GM12878 (cell line): ENCODE results near the gene SUGCT. TPM values are rescaled to one million over a fixed set of nuclear protein-coding genes. Genes with fewer than 3 reads are reported as not detected.

Experiments used
- ATAC-seq: fragments of 200-7000 bp; cut with Tn5 transposase; 3 replicates; pipeline ENCODE4 v1.9.1; 2020; ENCODE audit warnings: mild to moderate bottlenecking, moderate library complexity
- BruUV-seq: library from RNA; stranded (reverse); fragments of 400-500 nt; replicated peaks from 2 replicates; lab custom pipeline; 2021; lab: Mats Ljungman, UMichigan
- CTCF ChIA-PET: fragments of 300-600 bp; sonication (Branson Sonifier 250); formaldehyde crosslinking; extraction: SDS; loops from one replicate; lab custom pipeline; 2021; ENCODE audit warnings: inconsistent platforms; lab: Yijun Ruan, JAX
- POLR2A ChIA-PET: fragments of 350-600 bp; formaldehyde crosslinking; extraction: SDS; loops from one replicate; lab custom pipeline; 2021; ENCODE audit warnings: inconsistent platforms; lab: Charles Lee
- RAD21 ChIA-PET: fragments of 300-600 bp; sonication (Branson Sonifier 250); formaldehyde crosslinking; loops from one replicate; lab custom pipeline; 2023; ENCODE audit warnings: antibody characterized with exemption; ENCODE audit not compliant: unreplicated experiment; lab: Charles Lee
- SMC1A ChIA-PET: fragments of 300-600 bp; sonication (Branson Sonifier 250); formaldehyde crosslinking; loops from one replicate; lab custom pipeline; 2023; ENCODE audit not compliant: unreplicated experiment, uncharacterized antibody; lab: Charles Lee
- DNase-seq: peaks from one replicate; pipeline ENCODE4 v3.0.0-alpha.2; 2011; ENCODE audit warnings: low read depth, low spot score
- FAIRE-seq: peaks from 3 replicates; lab custom pipeline; 2011; peaks lifted over from hg19 to GRCh38; lab: Jason Lieb, UNC
- H2AFZ ChIP-seq: 2 replicates; pipeline ENCODE4 v1.6.0; 2011; ENCODE audit warnings: low read depth, low read length, control low read depth; ENCODE audit not compliant: control insufficient read depth
- H3K27ac ChIP-seq: 2 replicates; pipeline ENCODE4 v1.5.1; 2011; ENCODE audit warnings: control low read depth; ENCODE audit not compliant: control insufficient read depth, insufficient read depth
- H3K27me3 ChIP-seq, 2 experiments: replicated peaks in 1 of 2; 2 replicates each; pipeline versions ENCODE4 v1.6.0 to v1.6.1; 2011; ENCODE audit warnings: low read length in 1 of 2; ENCODE audit not compliant: control insufficient read depth in 2 of 2, insufficient read depth in 2 of 2
- H3K36me3 ChIP-seq, 2 experiments: 2 replicates each; pipeline ENCODE4 v1.5.1; 2011; ENCODE audit warnings: low read length in 1 of 2; ENCODE audit not compliant: control insufficient read depth in 2 of 2, insufficient read depth in 2 of 2
- H3K4me1 ChIP-seq: 2 replicates; pipeline ENCODE4 v1.6.1; 2011; ENCODE audit warnings: mild to moderate bottlenecking, low read length, moderate library complexity, mixed read lengths; ENCODE audit not compliant: control insufficient read depth, insufficient read depth
- H3K4me2 ChIP-seq: 2 replicates; pipeline ENCODE4 v1.6.0; 2011; ENCODE audit warnings: control low read depth; ENCODE audit not compliant: control insufficient read depth, insufficient read depth
- H3K4me3 ChIP-seq: fragments of 200-600 bp; sonication (generic); 2 replicates; pipeline ENCODE4 v1.5.1; 2016
- H3K79me2 ChIP-seq: 2 replicates; pipeline ENCODE4 v1.6.0; 2011; ENCODE audit warnings: low read length; ENCODE audit not compliant: control insufficient read depth, insufficient read depth
- H3K9ac ChIP-seq: 2 replicates; pipeline ENCODE4 v1.8.0; 2011; ENCODE audit warnings: low read length, control low read depth, mixed read lengths; ENCODE audit not compliant: control insufficient read depth, insufficient read depth
- H3K9me3 ChIP-seq: replicated peaks from 3 replicates; pipeline ENCODE4 v1.5.1; 2011; ENCODE audit warnings: mild to moderate bottlenecking, low read length; ENCODE audit not compliant: control insufficient read depth, insufficient read depth
- H4K20me1 ChIP-seq: 2 replicates; pipeline ENCODE4 v1.6.0; 2011; ENCODE audit not compliant: control insufficient read depth, insufficient read depth
- CHD2 ChIP-seq: IDR thresholded peaks from 2 replicates; pipeline ENCODE4 v1.6.1; 2011; ENCODE audit warnings: low read depth, low read length, improper control_type of control experiment, borderline replicate concordance
- MEF2A ChIP-seq: IDR thresholded peaks from 2 replicates; pipeline ENCODE4 v1.6.1; 2011; ENCODE audit warnings: low read depth, mild to moderate bottlenecking, low read length, moderate library complexity; ENCODE audit not compliant: insufficient read depth
- NFIC ChIP-seq: IDR thresholded peaks from 2 replicates; pipeline ENCODE4 v1.6.1; 2012; ENCODE audit warnings: low read depth, mild to moderate bottlenecking, inconsistent platforms, low read length, moderate library complexity
- NR2C2 ChIP-seq: IDR thresholded peaks from 2 replicates; pipeline ENCODE4 v1.6.1; 2011; ENCODE audit warnings: borderline replicate concordance, low read depth; ENCODE audit not compliant: control insufficient read depth, insufficient read length
- RAD51 ChIP-seq: fragments of 450-650 bp; IDR thresholded peaks from 2 replicates; pipeline ENCODE4 v1.6.1; 2016; ENCODE audit warnings: moderate library complexity, mild to moderate bottlenecking, inconsistent platforms
- SRF ChIP-seq, 2 experiments: IDR thresholded peaks; 2 replicates each; pipeline ENCODE4 v1.6.1; 2011; ENCODE audit warnings: low read depth in 2 of 2, low read length in 2 of 2, mild to moderate bottlenecking in 1 of 2, moderate library complexity in 1 of 2
- WGBS: methylation state at CpG from one replicate; pipeline ENCODE4 v1.1.6; 2016; ENCODE audit warnings: low lambda C conversion rate; ENCODE audit not compliant: insufficient replicate concordance, insufficient coverage; ENCODE audit errors: missing lambda C conversion rate; 5-methylcytosine and 5-hydroxymethylcytosine counted together
- in situ Hi-C: fragments of 300-500 bp; cut with MboI; formaldehyde crosslinking; loops from 9 replicates; pipeline ENCODE4 v1.14.3; 2018; ENCODE audit warnings: mixed read lengths
- intact Hi-C: fragments of 100-400 bp; cut with micrococcal nuclease; formaldehyde crosslinking; loops from one replicate; pipeline ENCODE4 v1.14.2; 2022; ENCODE audit not compliant: unreplicated experiment
- polyA plus RNA-seq, 11 experiments: library from polyadenylated mRNA; depleted of rRNA in 4 of 11; unstranded in 6 of 11; stranded (reverse) in 5 of 11; fragments of >200 nt; fragmentation: Nextera tagmentation in 4 of 11; fragmentation: Illumina TruSeq in 1 of 11; extraction: Ambion mirVana in 4 of 11; extraction: Trizol in 1 of 11; gene quantifications; 1 replicate in 1 of 11; 2 replicates in 10 of 11; pipeline versions ENCODE4 v1.2.1 to v1.2.3, GENCODE V29; 2011 to 2016; ENCODE audit warnings: inconsistent platforms in 2 of 11, missing spikeins in 2 of 11, low read depth in 1 of 11
- total RNA-seq, 4 experiments: library from RNA; depleted of rRNA in 3 of 4; stranded (reverse); fragments of >200 nt in 3 of 4; fragmentation: Illumina TruSeq in 1 of 4; extraction: Trizol in 1 of 4; gene quantifications; 2 replicates each; pipeline versions ENCODE4 v1.2.1 to v1.2.3, GENCODE V29; 2013 to 2021
- TF ChIP-seq, protein P1 (sequence below): fragments of 150-350 bp; IDR thresholded peaks from 2 replicates; pipeline ENCODE4 v1.6.1; 2014; ENCODE audit warnings: mild to moderate bottlenecking, low read depth, low read length
- TF ChIP-seq, protein P2 (sequence below): fragments of 450-650 bp; formaldehyde crosslinking; IDR thresholded peaks from 2 replicates; pipeline ENCODE4 v1.4.0; 2020; ENCODE audit warnings: mild to moderate bottlenecking, moderate library complexity

Gene SUGCT
- total and polyA plus RNA-seq, 10 of the 15 experiments (the other 5 are each of a cell fraction or from before 2014, with no cell fraction given): 0.08 to 1.2 (median 0.67) TPM; not detected in 1

GRCh38 chr7:40873248-40873647, 738.4 kb downstream of the SUGCT start:
- ChIA-PET RAD21 (no interaction called here), SMC1A (no interaction called here), POLR2A (no interaction called here), CTCF (interaction anchor here (0.7 kb wide), 1 partner anchor 88 kb away, joined by 4 read pairs; no protein-coding TSS in a partner anchor)
- no peaks in the 10 kb centered on the region for H3K9me3 ChIP-seq
- H3K27me3 ChIP-seq: no peaks in the 10 kb centered on the region
- H3K4me1 ChIP-seq: no peaks in the 10 kb centered on the region
- H3K36me3 ChIP-seq: no peaks in the 10 kb centered on the region
- no peak overlapping the region for H3K9ac ChIP-seq
- intact Hi-C loops: no loop called here
- no peak overlapping the region for H3K4me2 ChIP-seq
- DNase-seq: no peak
- no peaks in the 10 kb centered on the region for H4K20me1 ChIP-seq
- ATAC-seq: no peak
- in situ Hi-C loops: no loop called here
- no peak overlapping the region for H3K27ac ChIP-seq
- no peaks in the 10 kb centered on the region for H3K79me2 ChIP-seq
- H2AFZ ChIP-seq: no peak overlapping the region
- 35% methylated on average over 3 of the region's 3 CpGs for WGBS
- no TSS peak for BruUV-seq
- TF ChIP-seq SRF (IDR thresholded peaks at IDR 0.05; ENCODE audit: low read depth in 2 of 2, low read length in 2 of 2): no peak
- no peak for TF ChIP-seq RAD51
- no peak for TF ChIP-seq NFIC
- TF ChIP-seq MEF2A: no peak
- TF ChIP-seq, protein P1, sequence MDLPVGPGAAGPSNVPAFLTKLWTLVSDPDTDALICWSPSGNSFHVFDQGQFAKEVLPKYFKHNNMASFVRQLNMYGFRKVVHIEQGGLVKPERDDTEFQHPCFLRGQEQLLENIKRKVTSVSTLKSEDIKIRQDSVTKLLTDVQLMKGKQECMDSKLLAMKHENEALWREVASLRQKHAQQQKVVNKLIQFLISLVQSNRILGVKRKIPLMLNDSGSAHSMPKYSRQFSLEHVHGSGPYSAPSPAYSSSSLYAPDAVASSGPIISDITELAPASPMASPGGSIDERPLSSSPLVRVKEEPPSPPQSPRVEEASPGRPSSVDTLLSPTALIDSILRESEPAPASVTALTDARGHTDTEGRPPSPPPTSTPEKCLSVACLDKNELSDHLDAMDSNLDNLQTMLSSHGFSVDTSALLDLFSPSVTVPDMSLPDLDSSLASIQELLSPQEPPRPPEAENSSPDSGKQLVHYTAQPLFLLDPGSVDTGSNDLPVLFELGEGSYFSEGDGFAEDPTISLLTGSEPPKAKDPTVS: no peak
- TF ChIP-seq CHD2: no peak
- TF ChIP-seq NR2C2: no peak
- TF ChIP-seq, protein P2, sequence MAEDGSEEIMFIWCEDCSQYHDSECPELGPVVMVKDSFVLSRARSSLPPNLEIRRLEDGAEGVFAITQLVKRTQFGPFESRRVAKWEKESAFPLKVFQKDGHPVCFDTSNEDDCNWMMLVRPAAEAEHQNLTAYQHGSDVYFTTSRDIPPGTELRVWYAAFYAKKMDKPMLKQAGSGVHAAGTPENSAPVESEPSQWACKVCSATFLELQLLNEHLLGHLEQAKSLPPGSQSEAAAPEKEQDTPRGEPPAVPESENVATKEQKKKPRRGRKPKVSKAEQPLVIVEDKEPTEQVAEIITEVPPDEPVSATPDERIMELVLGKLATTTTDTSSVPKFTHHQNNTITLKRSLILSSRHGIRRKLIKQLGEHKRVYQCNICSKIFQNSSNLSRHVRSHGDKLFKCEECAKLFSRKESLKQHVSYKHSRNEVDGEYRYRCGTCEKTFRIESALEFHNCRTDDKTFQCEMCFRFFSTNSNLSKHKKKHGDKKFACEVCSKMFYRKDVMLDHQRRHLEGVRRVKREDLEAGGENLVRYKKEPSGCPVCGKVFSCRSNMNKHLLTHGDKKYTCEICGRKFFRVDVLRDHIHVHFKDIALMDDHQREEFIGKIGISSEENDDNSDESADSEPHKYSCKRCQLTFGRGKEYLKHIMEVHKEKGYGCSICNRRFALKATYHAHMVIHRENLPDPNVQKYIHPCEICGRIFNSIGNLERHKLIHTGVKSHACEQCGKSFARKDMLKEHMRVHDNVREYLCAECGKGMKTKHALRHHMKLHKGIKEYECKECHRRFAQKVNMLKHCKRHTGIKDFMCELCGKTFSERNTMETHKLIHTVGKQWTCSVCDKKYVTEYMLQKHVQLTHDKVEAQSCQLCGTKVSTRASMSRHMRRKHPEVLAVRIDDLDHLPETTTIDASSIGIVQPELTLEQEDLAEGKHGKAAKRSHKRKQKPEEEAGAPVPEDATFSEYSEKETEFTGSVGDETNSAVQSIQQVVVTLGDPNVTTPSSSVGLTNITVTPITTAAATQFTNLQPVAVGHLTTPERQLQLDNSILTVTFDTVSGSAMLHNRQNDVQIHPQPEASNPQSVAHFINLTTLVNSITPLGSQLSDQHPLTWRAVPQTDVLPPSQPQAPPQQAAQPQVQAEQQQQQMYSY (CRISPR knock-in tag): no peak
- no peak for FAIRE-seq
- H3K4me3 ChIP-seq: no peak overlapping the region
